ENCODE measurements around the gene CAPS.
A peak's percentile ranks its signal among the peaks of the same experiment; 100 is the strongest.
"Not testable (repeated sequence)": the region's sequence is repeated elsewhere in the genome, so short reads cannot be mapped to it uniquely, and the experiment has no call there.

CAPS gene

GRCh38 chr19:5913739-5914357, at the start of gene CAPS:
Gene CAPS, plus strand, starts transcription at chr19:5914254. Its CDS starts 153 bp downstream, at chr19:5914407.
- DNase-seq = no peak

- no peak for DNase-seq
Observed at GRCh38 chr19:5864725-5865486, 49.1 kb upstream of the CAPS start.

GRCh38 chr19:5865772-5866171, 48.3 kb upstream of the CAPS start:
- no peak for DNase-seq

GRCh38 chr19:5867201-5868136, 46.6 kb upstream of the CAPS start:
- DNase-seq = no peak

- no peak for DNase-seq
Observed at GRCh38 chr19:5870986-5871394, 43.1 kb upstream of the CAPS start.

GRCh38 chr19:5873617-5874199, 40.3 kb upstream of the CAPS start:
- no peak for DNase-seq

- not testable (repeated sequence) for DNase-seq
Observed at GRCh38 chr19:5874496-5874895, 39.6 kb upstream of the CAPS start.

- DNase-seq = no peak
Observed at GRCh38 chr19:5877427-5877826, 36.6 kb upstream of the CAPS start.

GRCh38 chr19:5877882-5878281, 36.2 kb upstream of the CAPS start:
- no peak for DNase-seq

GRCh38 chr19:5880196-5880595, 33.9 kb upstream of the CAPS start:
- no peak for DNase-seq

GRCh38 chr19:5880604-5881078, 33.4 kb upstream of the CAPS start:
- DNase-seq = no peak

- DNase-seq = no peak
Observed at GRCh38 chr19:5881543-5882299, 32.3 kb upstream of the CAPS start.

- DNase-seq = no peak
Observed at GRCh38 chr19:5882421-5882968, 31.6 kb upstream of the CAPS start.

- DNase-seq = not testable (repeated sequence)
Observed at GRCh38 chr19:5883157-5883873, 30.7 kb upstream of the CAPS start.

- DNase-seq = not testable (repeated sequence)
Observed at GRCh38 chr19:5884065-5884811, 29.8 kb upstream of the CAPS start.

GRCh38 chr19:5889288-5889971, 24.6 kb upstream of the CAPS start:
- DNase-seq = no peak

- DNase-seq = no peak
Observed at GRCh38 chr19:5890099-5890498, 24.0 kb upstream of the CAPS start.

- no peak for DNase-seq
Observed at GRCh38 chr19:5891572-5891937, 22.5 kb upstream of the CAPS start.

- DNase-seq = peak in 1 of 2 donors; percentile 6
Observed at GRCh38 chr19:5891938-5892771, 21.9 kb upstream of the CAPS start.
